ENCODE results near the gene GJB3.

GJB3 gene

GRCh38 chr1:34794001-34794789, 13.2 kb downstream of the GJB3 start:
- no peak for TF ChIP-seq NFIC (IDR thresholded peaks at IDR 0.05)
- TF ChIP-seq EP300 (IDR thresholded peaks at IDR 0.05; ENCODE audit: borderline replicate concordance): no peak
- no peak for TF ChIP-seq TEAD4 (IDR thresholded peaks at IDR 0.05)
- TF ChIP-seq YY1 (IDR thresholded peaks at IDR 0.05; ENCODE audit: low read depth): no peak
- TF ChIP-seq TCF12 (IDR thresholded peaks at IDR 0.05; ENCODE audit: low read depth): no peak
- no peak for TF ChIP-seq MAX (IDR thresholded peaks at IDR 0.05)
- no peak for TF ChIP-seq EGR1 (IDR thresholded peaks at IDR 0.05)
- TF ChIP-seq CREB1 (IDR thresholded peaks at IDR 0.05; ENCODE audit: low read depth): no peak

GRCh38 chr1:34794790-34795180, 13.8 kb downstream of the GJB3 start:
- TF ChIP-seq FOXM1 (IDR thresholded peaks at IDR 0.05; ENCODE audit: borderline replicate concordance, low read depth) (no peak), ZBTB7A (IDR thresholded peaks at IDR 0.05; ENCODE audit: low read depth) (no peak)

GRCh38 chr1:34795916-34796315, 14.9 kb downstream of the GJB3 start:
- TF ChIP-seq YY1 (IDR thresholded peaks at IDR 0.05; ENCODE audit: low read depth): no peak
- TF ChIP-seq EP300 (IDR thresholded peaks at IDR 0.05; ENCODE audit: borderline replicate concordance): no peak
- TF ChIP-seq CEBPB (IDR thresholded peaks at IDR 0.05): no peak
- TF ChIP-seq TCF12 (IDR thresholded peaks at IDR 0.05; ENCODE audit: low read depth): no peak
- no peak for TF ChIP-seq ZBTB7A (IDR thresholded peaks at IDR 0.05; ENCODE audit: low read depth)
- TF ChIP-seq USF1 (IDR thresholded peaks at IDR 0.05): no peak
- no peak for TF ChIP-seq REST (IDR thresholded peaks at IDR 0.05; ENCODE audit: low read depth)
- no peak for TF ChIP-seq NFIC (IDR thresholded peaks at IDR 0.05)
- TF ChIP-seq TAF1 (IDR thresholded peaks at IDR 0.05; ENCODE audit: low read depth): no peak
- no peak for TF ChIP-seq TEAD4 (IDR thresholded peaks at IDR 0.05)
- no peak for TF ChIP-seq CREB1 (IDR thresholded peaks at IDR 0.05; ENCODE audit: low read depth)
- TF ChIP-seq RAD21 (IDR thresholded peaks at IDR 0.05; ENCODE audit: low read depth): no peak
- no peak for TF ChIP-seq MAX (IDR thresholded peaks at IDR 0.05)
- no peak for TF ChIP-seq FOXM1 (IDR thresholded peaks at IDR 0.05; ENCODE audit: borderline replicate concordance, low read depth)
- TF ChIP-seq EGR1 (IDR thresholded peaks at IDR 0.05): no peak

GRCh38 chr1:34796990-34797389, 16.0 kb downstream of the GJB3 start:
- TF ChIP-seq TCF12 (IDR thresholded peaks at IDR 0.05; ENCODE audit: low read depth) (no peak), YY1 (IDR thresholded peaks at IDR 0.05; ENCODE audit: low read depth) (no peak), USF1 (IDR thresholded peaks at IDR 0.05) (no peak), NFIC (IDR thresholded peaks at IDR 0.05) (no peak), CEBPB (IDR thresholded peaks at IDR 0.05) (no peak), EP300 (IDR thresholded peaks at IDR 0.05; ENCODE audit: borderline replicate concordance) (no peak), TAF1 (IDR thresholded peaks at IDR 0.05; ENCODE audit: low read depth) (no peak), ZBTB7A (IDR thresholded peaks at IDR 0.05; ENCODE audit: low read depth) (no peak), RAD21 (IDR thresholded peaks at IDR 0.05; ENCODE audit: low read depth) (no peak), CREB1 (IDR thresholded peaks at IDR 0.05; ENCODE audit: low read depth) (no peak), EGR1 (IDR thresholded peaks at IDR 0.05) (no peak), FOXM1 (IDR thresholded peaks at IDR 0.05; ENCODE audit: borderline replicate concordance, low read depth) (no peak), MAX (IDR thresholded peaks at IDR 0.05) (no peak), TEAD4 (IDR thresholded peaks at IDR 0.05) (no peak)

GRCh38 chr1:34800214-34800613, 19.2 kb downstream of the GJB3 start:
- TF ChIP-seq TCF12 (IDR thresholded peaks at IDR 0.05; ENCODE audit: low read depth) (no peak), CEBPB (IDR thresholded peaks at IDR 0.05) (no peak), REST (IDR thresholded peaks at IDR 0.05; ENCODE audit: low read depth) (no peak), NFIC (IDR thresholded peaks at IDR 0.05) (no peak), TAF1 (IDR thresholded peaks at IDR 0.05; ENCODE audit: low read depth) (no peak), USF1 (IDR thresholded peaks at IDR 0.05) (no peak), RAD21 (IDR thresholded peaks at IDR 0.05; ENCODE audit: low read depth) (no peak), FOXM1 (IDR thresholded peaks at IDR 0.05; ENCODE audit: borderline replicate concordance, low read depth) (no peak), MAX (IDR thresholded peaks at IDR 0.05) (no peak), YY1 (IDR thresholded peaks at IDR 0.05; ENCODE audit: low read depth) (no peak), ZBTB7A (IDR thresholded peaks at IDR 0.05; ENCODE audit: low read depth) (no peak), TEAD4 (IDR thresholded peaks at IDR 0.05) (no peak), CREB1 (IDR thresholded peaks at IDR 0.05; ENCODE audit: low read depth) (no peak)
